C4-2B (cell line): ENCODE data around the gene TNMD.

ENCODE experiments used
- ZFX ChIP-seq: fragments of 450-650 bp; IDR thresholded peaks from 2 replicates; pipeline ENCODE4 v1.6.1; 2017
- TF ChIP-seq, protein P1 (sequence below): fragments of 450-650 bp; conservative IDR thresholded peaks from 2 replicates; pipeline ENCODE4 v1.5.1; 2017; ENCODE audit warnings: mild to moderate bottlenecking

DNA sequence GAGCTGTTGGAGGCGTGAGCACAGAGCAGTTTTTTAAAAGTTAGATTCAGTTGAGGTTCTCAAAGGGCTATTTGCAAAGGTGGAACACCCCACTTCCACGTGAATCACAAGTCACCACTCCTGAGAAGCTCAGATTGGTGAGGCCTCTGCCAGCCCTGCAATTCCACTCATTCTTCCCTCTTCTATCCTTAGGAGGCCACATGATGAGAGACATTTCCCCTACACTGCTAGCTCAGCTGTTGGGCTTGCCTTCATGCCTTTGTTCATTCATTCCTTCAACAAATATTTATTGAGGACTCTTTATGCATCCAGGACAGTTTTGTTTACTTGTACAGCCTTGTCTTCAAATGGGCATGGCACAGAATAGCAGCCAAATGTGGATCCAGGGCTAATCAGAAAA, 63.0 kb downstream of the TNMD start:
- TF ChIP-seq, protein P1, sequence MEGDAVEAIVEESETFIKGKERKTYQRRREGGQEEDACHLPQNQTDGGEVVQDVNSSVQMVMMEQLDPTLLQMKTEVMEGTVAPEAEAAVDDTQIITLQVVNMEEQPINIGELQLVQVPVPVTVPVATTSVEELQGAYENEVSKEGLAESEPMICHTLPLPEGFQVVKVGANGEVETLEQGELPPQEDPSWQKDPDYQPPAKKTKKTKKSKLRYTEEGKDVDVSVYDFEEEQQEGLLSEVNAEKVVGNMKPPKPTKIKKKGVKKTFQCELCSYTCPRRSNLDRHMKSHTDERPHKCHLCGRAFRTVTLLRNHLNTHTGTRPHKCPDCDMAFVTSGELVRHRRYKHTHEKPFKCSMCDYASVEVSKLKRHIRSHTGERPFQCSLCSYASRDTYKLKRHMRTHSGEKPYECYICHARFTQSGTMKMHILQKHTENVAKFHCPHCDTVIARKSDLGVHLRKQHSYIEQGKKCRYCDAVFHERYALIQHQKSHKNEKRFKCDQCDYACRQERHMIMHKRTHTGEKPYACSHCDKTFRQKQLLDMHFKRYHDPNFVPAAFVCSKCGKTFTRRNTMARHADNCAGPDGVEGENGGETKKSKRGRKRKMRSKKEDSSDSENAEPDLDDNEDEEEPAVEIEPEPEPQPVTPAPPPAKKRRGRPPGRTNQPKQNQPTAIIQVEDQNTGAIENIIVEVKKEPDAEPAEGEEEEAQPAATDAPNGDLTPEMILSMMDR, result no peak
- TF ChIP-seq ZFX, result no peak
